Stimulated activated naive B cell treated with anti-CD40 and anti-IgM and Interleukin-4, amounts not matched to agents 10 μg/mL and 1 μg/mL and 100 μg/mL, for 72 hours (primary cell): ENCODE data around the gene NEB.
"Not testable (repeated sequence)": the region's sequence is repeated elsewhere in the genome, so short reads cannot be mapped to it uniquely, and the experiment has no call there.

Experiments used
- ATAC-seq, 2 donors: fragments of 150-1000 bp; cut with Tn5 transposase; replicated peaks; 2 replicates each; pipeline ENCODE4 v1.10.0; 2021; ENCODE audit warnings: moderate library complexity in 1 of 2
- DNase-seq: peaks from one replicate; pipeline ENCODE4 v3.0.0; 2021
- H3K27ac Mint-ChIP-seq: one replicate; pipeline ENCODE4 v1.8.0; 2022; ENCODE audit warnings: mild to moderate bottlenecking, mixed read lengths
- H3K27me3 Mint-ChIP-seq, 2 donors: one replicate each; pipeline ENCODE4 v1.8.0; 2022; ENCODE audit warnings: mixed read lengths in 2 of 2
- H3K36me3 Mint-ChIP-seq, 2 donors: one replicate each; pipeline ENCODE4 v1.8.0; 2022; ENCODE audit warnings: mixed read lengths in 2 of 2, mild to moderate bottlenecking in 1 of 2
- H3K4me1 Mint-ChIP-seq, 2 donors: one replicate each; pipeline ENCODE4 v1.8.0; 2022; ENCODE audit warnings: mixed read lengths in 2 of 2, mild to moderate bottlenecking in 1 of 2
- H3K4me3 Mint-ChIP-seq, 2 donors: one replicate each; pipeline ENCODE4 v1.8.0; 2022; ENCODE audit warnings: mild to moderate bottlenecking in 2 of 2, mixed read lengths in 2 of 2, moderate library complexity in 1 of 2
- H3K9me3 Mint-ChIP-seq, 2 donors: one replicate each; pipeline ENCODE4 v1.8.0; 2022; ENCODE audit warnings: mixed read lengths in 2 of 2, mild to moderate bottlenecking in 1 of 2

Gene NEB

DNA sequence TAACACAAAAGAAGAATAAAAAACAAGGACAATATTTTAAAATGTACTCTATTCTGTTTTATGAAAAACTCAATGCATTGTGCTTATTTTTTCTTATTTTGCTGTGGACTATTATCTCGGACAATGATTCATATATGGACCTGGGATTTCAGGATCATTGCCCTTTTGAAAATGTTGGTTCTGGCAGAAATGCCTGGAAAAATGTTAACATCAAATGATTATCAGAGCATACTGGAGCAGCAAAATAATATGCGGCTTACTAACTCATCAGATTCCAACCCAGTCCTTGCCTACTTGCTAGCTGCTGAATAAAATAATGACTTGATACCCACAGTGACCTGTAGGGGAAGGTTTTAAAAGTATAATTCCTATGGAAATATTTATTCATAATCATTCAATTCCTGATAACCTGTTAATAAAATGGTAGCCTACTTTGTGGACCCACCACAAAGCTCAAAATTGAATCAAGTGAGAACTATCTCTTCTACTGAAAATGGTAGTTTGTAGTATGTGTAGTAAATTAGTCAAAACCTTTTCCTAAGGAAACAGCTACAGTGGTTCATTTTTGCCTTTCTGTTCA is 117.4 kb downstream of the NEB start:
- DNase-seq (no peak), ATAC-seq (no peak)
- no peaks in the 10 kb centered on the region for H3K27me3 Mint-ChIP-seq
- peaks cover 4 to 5% of the 10 kb centered on the region in 2 donors for H3K9me3 Mint-ChIP-seq
- H3K27ac Mint-ChIP-seq: no peak overlapping the region
- peaks cover 5 to 6% of the 10 kb centered on the region in 2 donors for H3K4me1 Mint-ChIP-seq
- peaks cover 6 to 8% of the 10 kb centered on the region in 2 donors for H3K36me3 Mint-ChIP-seq
- no peak overlapping the region for H3K4me3 Mint-ChIP-seq

- Mint-ChIP-seq H3K27ac (no peak overlapping the region), H3K27me3 (no peaks in the 10 kb centered on the region), H3K4me3 (no peak overlapping the region), H3K4me1 (peaks cover 5 to 6% of the 10 kb centered on the region in 2 donors), H3K9me3 (peaks cover 4 to 5% of the 10 kb centered on the region in 2 donors), H3K36me3 (peaks cover 6 to 8% of the 10 kb centered on the region in 2 donors)
- no peak for DNase-seq
- peak in 1 of 2 donors; percentile 39 for ATAC-seq
Observed at GRCh38 chr2:151614606-151615306, 119.5 kb downstream of the NEB start.

DNA sequence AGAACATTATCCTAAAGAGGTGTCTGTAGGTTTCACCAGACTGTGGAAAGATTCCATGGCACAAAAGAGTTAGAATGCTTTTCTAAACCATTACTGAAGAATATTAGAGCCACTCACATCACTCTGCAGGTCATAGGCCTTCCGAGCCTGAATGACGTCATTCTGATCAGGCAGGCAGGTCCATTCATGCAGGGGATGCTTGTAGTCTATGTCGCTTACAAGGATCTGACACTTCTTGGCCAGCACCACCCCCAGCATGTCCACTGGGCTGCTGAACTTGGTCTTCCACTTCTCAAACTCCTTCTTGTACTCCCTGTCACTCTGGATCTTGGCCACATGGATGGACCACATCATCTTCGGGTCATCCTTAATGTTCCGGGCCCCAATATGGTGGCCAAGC is 120.1 kb downstream of the NEB start:
- H3K9me3 Mint-ChIP-seq: peaks cover 4 to 5% of the 10 kb centered on the region in 2 donors
- peaks cover 5 to 6% of the 10 kb centered on the region in 2 donors for H3K4me1 Mint-ChIP-seq
- ATAC-seq (no peak), DNase-seq (no peak)
- no peak overlapping the region for H3K4me3 Mint-ChIP-seq
- no peak overlapping the region for H3K27ac Mint-ChIP-seq
- H3K36me3 Mint-ChIP-seq: peaks cover 6 to 8% of the 10 kb centered on the region in 2 donors
- H3K27me3 Mint-ChIP-seq: no peaks in the 10 kb centered on the region

GRCh38 chr2:151611351-151611750 is 122.9 kb downstream of the NEB start:
- DNase-seq: no peak
- Mint-ChIP-seq H3K27me3 (no peaks in the 10 kb centered on the region), H3K4me1 (peaks cover 5 to 6% of the 10 kb centered on the region in 2 donors), H3K9me3 (peaks cover 4 to 5% of the 10 kb centered on the region in 2 donors), H3K4me3 (no peak overlapping the region), H3K36me3 (peaks cover 6 to 8% of the 10 kb centered on the region in 2 donors), H3K27ac (no peak overlapping the region)
- ATAC-seq: no peak

GRCh38 chr2:151610310-151610709 is 124.0 kb downstream of the NEB start:
- Mint-ChIP-seq H3K27me3 (no peaks in the 10 kb centered on the region), H3K36me3 (peaks cover 6 to 8% of the 10 kb centered on the region in 2 donors), H3K4me3 (no peak overlapping the region), H3K4me1 (peaks cover 5 to 6% of the 10 kb centered on the region in 2 donors), H3K27ac (no peak overlapping the region), H3K9me3 (peaks cover 4 to 5% of the 10 kb centered on the region in 2 donors)
- no peak for ATAC-seq
- no peak for DNase-seq

DNA sequence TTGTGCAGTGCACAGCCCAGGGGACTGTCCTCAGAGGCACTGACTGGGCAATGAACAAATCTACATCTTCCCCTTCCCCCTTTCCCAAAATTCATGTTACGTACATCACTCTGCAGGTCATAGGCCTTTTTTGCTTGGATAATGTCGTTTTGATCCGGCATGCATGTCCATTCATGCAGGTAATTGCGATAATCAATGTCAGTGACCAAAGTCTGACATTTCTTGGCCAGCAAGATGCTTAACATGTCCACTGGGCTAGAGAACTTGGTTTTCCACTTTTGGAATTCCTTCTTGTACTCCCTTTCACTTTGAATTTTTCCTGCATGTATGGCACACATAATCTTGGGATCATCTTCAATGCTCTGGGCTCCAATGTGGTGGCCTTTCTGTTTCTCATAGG is 124.6 kb downstream of the NEB start:
- Mint-ChIP-seq H3K9me3 (peaks cover 4 to 5% of the 10 kb centered on the region in 2 donors), H3K4me1 (peaks cover 5 to 6% of the 10 kb centered on the region in 2 donors), H3K27me3 (no peaks in the 10 kb centered on the region), H3K36me3 (peaks cover 6 to 8% of the 10 kb centered on the region in 2 donors), H3K27ac (no peak overlapping the region), H3K4me3 (no peak overlapping the region)
- ATAC-seq (no peak), DNase-seq (no peak)

- not testable (repeated sequence) for H3K4me1 Mint-ChIP-seq, H3K27me3 Mint-ChIP-seq, H3K4me3 Mint-ChIP-seq, H3K27ac Mint-ChIP-seq, H3K9me3 Mint-ChIP-seq, DNase-seq, ATAC-seq, H3K36me3 Mint-ChIP-seq
Observed at GRCh38 chr2:151607459-151608424, 126.5 kb downstream of the NEB start.

DNA sequence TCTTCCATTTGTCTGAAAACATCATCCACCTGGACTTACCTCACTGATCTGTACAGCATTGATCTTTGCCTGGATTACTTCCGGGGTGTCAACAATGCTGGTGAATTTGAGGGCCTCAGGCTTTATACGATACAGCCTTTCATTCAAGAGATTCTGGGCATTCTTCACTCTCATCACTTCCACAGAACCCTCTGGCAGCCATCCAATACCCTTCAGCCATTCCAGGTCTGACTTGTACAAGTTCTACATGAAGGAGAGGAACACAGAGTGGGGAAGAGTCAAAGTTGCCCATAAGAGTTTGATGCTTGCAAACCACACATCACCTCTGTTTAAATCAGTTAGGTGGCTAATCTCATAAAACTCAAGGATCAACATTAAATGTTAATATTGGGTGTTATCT is 130.7 kb downstream of the NEB start:
- not testable (repeated sequence) for H3K36me3 Mint-ChIP-seq, H3K27me3 Mint-ChIP-seq, H3K4me3 Mint-ChIP-seq, H3K4me1 Mint-ChIP-seq, H3K27ac Mint-ChIP-seq, ATAC-seq, DNase-seq, H3K9me3 Mint-ChIP-seq

GRCh38 chr2:151602402-151602801 is 131.9 kb downstream of the NEB start:
- not testable (repeated sequence) for ATAC-seq, H3K27me3 Mint-ChIP-seq, H3K9me3 Mint-ChIP-seq, H3K4me3 Mint-ChIP-seq, H3K27ac Mint-ChIP-seq, H3K4me1 Mint-ChIP-seq, DNase-seq, H3K36me3 Mint-ChIP-seq

- not testable (repeated sequence) for DNase-seq, H3K27ac Mint-ChIP-seq, H3K4me1 Mint-ChIP-seq, H3K27me3 Mint-ChIP-seq, H3K4me3 Mint-ChIP-seq, H3K9me3 Mint-ChIP-seq, H3K36me3 Mint-ChIP-seq
- ATAC-seq: peak in 1 of 2 donors; percentile 38
Observed at GRCh38 chr2:151601803-151602202, 132.5 kb downstream of the NEB start.

- not testable (repeated sequence) for H3K4me1 Mint-ChIP-seq, H3K36me3 Mint-ChIP-seq, H3K9me3 Mint-ChIP-seq, H3K27ac Mint-ChIP-seq, H3K27me3 Mint-ChIP-seq, DNase-seq, H3K4me3 Mint-ChIP-seq, ATAC-seq
Observed at GRCh38 chr2:151596903-151597608, 137.2 kb downstream of the NEB start.

GRCh38 chr2:151591908-151592255 is 142.4 kb downstream of the NEB start:
- DNase-seq, H3K4me1 Mint-ChIP-seq, ATAC-seq, H3K27me3 Mint-ChIP-seq, H3K27ac Mint-ChIP-seq, H3K9me3 Mint-ChIP-seq, H3K4me3 Mint-ChIP-seq, H3K36me3 Mint-ChIP-seq: not testable (repeated sequence)

GRCh38 chr2:151591250-151591907 is 142.9 kb downstream of the NEB start:
- H3K36me3 Mint-ChIP-seq, DNase-seq, H3K9me3 Mint-ChIP-seq, H3K4me3 Mint-ChIP-seq, H3K27ac Mint-ChIP-seq, H3K27me3 Mint-ChIP-seq, H3K4me1 Mint-ChIP-seq: not testable (repeated sequence)
- peak in 1 of 2 donors; percentile 61 for ATAC-seq

DNA sequence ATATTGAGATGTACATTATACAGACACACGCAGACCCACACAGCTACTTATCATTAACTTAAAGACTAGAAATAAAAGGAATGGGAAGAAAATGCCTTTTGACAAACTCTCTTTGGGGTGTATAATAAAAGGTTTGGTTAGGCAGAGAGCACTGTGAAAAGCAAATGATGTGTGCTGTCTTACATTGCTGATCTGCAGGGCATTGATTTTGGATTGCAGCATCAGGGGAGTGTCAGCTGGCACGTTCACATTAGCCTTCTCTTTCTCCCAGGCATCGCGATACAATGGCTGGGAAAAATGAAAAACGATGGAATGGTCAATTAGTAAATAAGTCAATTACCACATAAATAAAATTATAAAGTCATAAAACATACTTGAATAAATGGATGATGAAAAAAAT is 153.0 kb downstream of the NEB start:
- H3K36me3 Mint-ChIP-seq, H3K4me3 Mint-ChIP-seq, H3K9me3 Mint-ChIP-seq, DNase-seq, H3K4me1 Mint-ChIP-seq, H3K27me3 Mint-ChIP-seq, H3K27ac Mint-ChIP-seq, ATAC-seq: not testable (repeated sequence)
